MG63 (cell line): ENCODE data around the gene RRP1B. TPM values are rescaled to one million over a fixed set of nuclear protein-coding genes. Genes with fewer than 3 reads are reported as not detected.
"Not testable (repeated sequence)": the region's sequence is repeated elsewhere in the genome, so short reads cannot be mapped to it uniquely, and the experiment has no call there.

Source experiments
- DNase-seq: peaks from one replicate; pipeline ENCODE4 v3.0.0-alpha.2; 2020
- H3K27me3 ChIP-seq: fragments of 250-450 bp; sonication (Bioruptor Pico); 2 replicates; pipeline ENCODE4 v1.5.1; 2020; ENCODE audit warnings: mild to moderate bottlenecking, moderate library complexity
- H3K36me3 ChIP-seq: fragments of 250-450 bp; sonication (Bioruptor Pico); 2 replicates; pipeline ENCODE4 v1.5.1; 2020; ENCODE audit warnings: mild to moderate bottlenecking, moderate library complexity
- H3K4me3 ChIP-seq: fragments of 250-450 bp; sonication (Bioruptor Pico); 2 replicates; pipeline ENCODE4 v1.5.1; 2020; ENCODE audit warnings: mild to moderate bottlenecking, moderate library complexity
- H3K9me3 ChIP-seq: fragments of 250-450 bp; sonication (Bioruptor Pico); 2 replicates; pipeline ENCODE4 v1.5.1; 2020; ENCODE audit warnings: mild to moderate bottlenecking, moderate library complexity
- total RNA-seq: library from RNA; depleted of rRNA; stranded (reverse); fragments of >200 nt; shearing (Covaris generic); gene quantifications from 2 replicates; pipeline ENCODE4 v1.2.3, GENCODE V29; 2014; ENCODE audit warnings: low replicate concordance

Gene RRP1B
- total RNA-seq, 1 experiment from 2014 or later, result 23.0 TPM

GRCh38 chr21:43632373-43632905, 26.9 kb upstream of the RRP1B start:
- Histone ChIP-seq H3K4me3 (no peak overlapping the region), H3K27me3 (no peaks in the 10 kb centered on the region), H3K9me3 (peaks cover 9% of the 10 kb centered on the region), H3K36me3 (no peaks in the 10 kb centered on the region)
- no peak for DNase-seq

GRCh38 chr21:43634618-43635017, 24.7 kb upstream of the RRP1B start:
- no peaks in the 10 kb centered on the region for H3K9me3 ChIP-seq
- H3K27me3 ChIP-seq, result no peaks in the 10 kb centered on the region
- H3K36me3 ChIP-seq, result no peaks in the 10 kb centered on the region
- H3K4me3 ChIP-seq, result no peak overlapping the region
- no peak for DNase-seq

GRCh38 chr21:43635436-43635835, 23.9 kb upstream of the RRP1B start:
- no peaks in the 10 kb centered on the region for H3K9me3 ChIP-seq
- DNase-seq, result no peak
- H3K36me3 ChIP-seq, result no peaks in the 10 kb centered on the region
- H3K27me3 ChIP-seq, result no peaks in the 10 kb centered on the region
- H3K4me3 ChIP-seq, result no peak overlapping the region

DNA sequence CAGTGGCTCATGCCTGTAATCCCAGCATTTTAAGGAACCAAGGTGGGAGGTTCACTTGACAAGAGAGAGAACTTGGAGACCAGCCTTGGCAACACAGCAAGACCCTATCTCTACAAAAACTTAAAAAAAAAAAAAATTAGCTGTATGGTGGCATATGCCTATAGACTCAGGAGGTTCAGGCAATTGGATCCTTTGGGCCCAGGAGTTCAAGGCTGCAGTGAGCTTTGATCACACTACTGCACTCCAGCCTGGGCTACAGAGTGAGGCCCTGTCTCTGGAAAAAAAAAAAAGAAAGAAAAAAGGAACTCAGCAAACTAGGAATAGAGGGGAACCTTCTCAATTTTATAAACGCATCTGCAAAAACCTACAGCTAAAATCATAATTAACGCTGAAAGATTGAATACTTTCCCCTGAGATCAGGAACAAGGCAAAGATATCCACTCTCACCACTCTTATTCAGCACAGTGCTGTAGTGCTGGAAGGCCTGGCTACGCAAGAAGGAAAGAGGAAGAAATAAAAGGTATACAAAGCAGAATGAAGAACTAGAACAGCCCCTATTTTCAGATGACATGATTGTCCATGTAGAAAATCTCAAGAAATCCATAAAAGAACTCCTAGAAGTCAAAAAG, 21.7 kb upstream of the RRP1B start:
- no peaks in the 10 kb centered on the region for H3K36me3 ChIP-seq
- H3K9me3 ChIP-seq, result no peaks in the 10 kb centered on the region
- DNase-seq, result no peak
- H3K4me3 ChIP-seq, result no peak overlapping the region
- H3K27me3 ChIP-seq, result no peaks in the 10 kb centered on the region

DNA sequence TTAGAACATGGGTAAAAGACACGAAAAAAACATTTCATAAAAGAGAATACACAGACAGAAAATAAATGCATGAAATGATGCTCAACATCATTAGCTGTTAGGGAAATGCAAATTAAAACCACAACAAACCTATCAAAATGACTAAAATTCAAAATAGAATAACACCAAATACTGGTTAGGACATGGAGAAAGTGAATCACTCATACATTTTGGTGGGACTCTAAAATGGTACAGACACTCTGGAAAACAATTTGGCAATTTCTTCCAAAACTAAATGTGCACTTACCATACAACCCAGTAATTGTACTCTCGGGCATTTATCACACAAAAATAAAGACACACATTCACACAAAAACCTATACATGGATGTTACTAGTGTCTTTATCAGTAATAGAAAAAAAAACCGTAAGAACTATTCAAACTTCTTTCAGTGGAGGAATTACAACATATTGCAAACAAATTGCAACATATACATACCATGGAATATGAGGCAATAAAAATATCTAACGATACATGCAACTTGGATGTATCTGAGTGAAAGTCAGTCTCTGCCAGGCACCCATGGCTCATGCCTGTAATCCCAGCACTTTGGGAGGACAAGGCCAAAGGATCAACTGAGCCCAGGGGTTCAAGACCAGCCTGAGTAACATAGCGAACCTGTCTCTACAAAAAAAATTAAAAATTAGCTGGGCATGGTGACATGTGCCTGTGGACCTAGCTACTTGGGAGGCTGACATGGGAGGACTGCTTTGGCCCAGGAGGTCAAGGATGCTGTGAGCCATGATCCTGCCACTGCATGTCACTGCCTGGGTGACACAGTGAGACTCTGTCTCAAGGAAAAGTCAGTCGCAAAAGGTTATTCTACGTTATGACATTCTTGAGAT, 19.6 kb upstream of the RRP1B start:
- Histone ChIP-seq H3K36me3 (no peaks in the 10 kb centered on the region), H3K9me3 (no peaks in the 10 kb centered on the region), H3K4me3 (no peak overlapping the region), H3K27me3 (no peaks in the 10 kb centered on the region)
- peak; percentile 63 for DNase-seq

DNA sequence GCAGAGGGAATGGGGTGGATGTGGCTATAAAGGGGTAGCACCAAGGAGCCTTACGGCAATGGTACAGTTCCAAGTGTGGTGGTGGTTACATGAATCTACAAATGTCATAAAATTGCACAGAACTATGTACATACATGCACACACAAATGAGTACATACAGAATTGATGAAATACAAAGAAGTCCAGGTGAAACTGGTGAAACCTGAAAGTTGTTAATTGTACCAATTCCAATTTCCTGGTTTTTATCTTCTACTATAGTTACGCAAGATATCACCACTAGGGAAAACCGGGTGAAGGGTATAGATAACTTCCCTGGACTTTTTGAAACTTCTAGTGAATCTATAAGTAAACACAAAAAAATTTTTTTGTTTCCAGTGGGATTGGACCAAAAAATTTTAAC, 19.0 kb upstream of the RRP1B start:
- H3K27me3 ChIP-seq, result no peaks in the 10 kb centered on the region
- DNase-seq, result no peak
- no peaks in the 10 kb centered on the region for H3K9me3 ChIP-seq
- H3K4me3 ChIP-seq, result no peak overlapping the region
- H3K36me3 ChIP-seq, result no peaks in the 10 kb centered on the region

- Histone ChIP-seq H3K27me3 (no peaks in the 10 kb centered on the region), H3K36me3 (no peaks in the 10 kb centered on the region), H3K4me3 (no peak overlapping the region), H3K9me3 (no peaks in the 10 kb centered on the region)
- no peak for DNase-seq
Observed at GRCh38 chr21:43643193-43643592, 16.2 kb upstream of the RRP1B start.

GRCh38 chr21:43644071-43644470, 15.3 kb upstream of the RRP1B start:
- no peak overlapping the region for H3K4me3 ChIP-seq
- H3K9me3 ChIP-seq, result no peaks in the 10 kb centered on the region
- DNase-seq, result no peak
- H3K36me3 ChIP-seq, result no peaks in the 10 kb centered on the region
- H3K27me3 ChIP-seq, result no peaks in the 10 kb centered on the region; the same call in 1 of the 2 replicates

DNA sequence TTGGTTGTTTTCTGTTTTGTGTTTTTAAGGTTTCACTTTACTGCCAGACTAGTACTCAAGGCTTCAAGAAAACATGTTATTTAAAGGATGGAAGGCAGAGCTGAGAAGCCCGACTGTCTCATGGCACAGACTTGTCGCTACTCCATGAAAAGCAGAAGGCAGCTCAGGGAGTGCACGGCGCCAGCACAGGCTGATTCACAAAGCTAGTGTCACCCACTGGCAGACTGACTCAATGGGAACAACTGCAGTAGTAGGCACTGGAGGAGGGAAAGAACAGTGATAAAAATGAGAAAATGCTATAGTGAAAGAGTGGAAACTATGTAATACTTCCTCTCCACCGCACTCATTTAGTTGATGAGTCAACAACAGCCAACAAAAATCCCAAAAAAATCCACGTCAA, 14.8 kb upstream of the RRP1B start:
- DNase-seq, result peak; percentile 69
- Histone ChIP-seq H3K9me3 (no peaks in the 10 kb centered on the region), H3K4me3 (no peak overlapping the region), H3K27me3 (no peaks in the 10 kb centered on the region; the same call in 1 of the 2 replicates), H3K36me3 (no peaks in the 10 kb centered on the region)

- no peaks in the 10 kb centered on the region; the same call in 1 of the 2 replicates for H3K27me3 ChIP-seq
- no peak overlapping the region for H3K4me3 ChIP-seq
- H3K36me3 ChIP-seq, result no peaks in the 10 kb centered on the region
- peak; percentile 44 for DNase-seq
- H3K9me3 ChIP-seq, result no peaks in the 10 kb centered on the region
Observed at GRCh38 chr21:43645136-43645891, 14.0 kb upstream of the RRP1B start.

- H3K36me3 ChIP-seq, result no peaks in the 10 kb centered on the region
- H3K4me3 ChIP-seq, result no peak overlapping the region
- no peaks in the 10 kb centered on the region; the same call in 1 of the 2 replicates for H3K27me3 ChIP-seq
- DNase-seq, result no peak
- H3K9me3 ChIP-seq, result no peaks in the 10 kb centered on the region
Observed at GRCh38 chr21:43645976-43646375, 13.4 kb upstream of the RRP1B start.

DNA sequence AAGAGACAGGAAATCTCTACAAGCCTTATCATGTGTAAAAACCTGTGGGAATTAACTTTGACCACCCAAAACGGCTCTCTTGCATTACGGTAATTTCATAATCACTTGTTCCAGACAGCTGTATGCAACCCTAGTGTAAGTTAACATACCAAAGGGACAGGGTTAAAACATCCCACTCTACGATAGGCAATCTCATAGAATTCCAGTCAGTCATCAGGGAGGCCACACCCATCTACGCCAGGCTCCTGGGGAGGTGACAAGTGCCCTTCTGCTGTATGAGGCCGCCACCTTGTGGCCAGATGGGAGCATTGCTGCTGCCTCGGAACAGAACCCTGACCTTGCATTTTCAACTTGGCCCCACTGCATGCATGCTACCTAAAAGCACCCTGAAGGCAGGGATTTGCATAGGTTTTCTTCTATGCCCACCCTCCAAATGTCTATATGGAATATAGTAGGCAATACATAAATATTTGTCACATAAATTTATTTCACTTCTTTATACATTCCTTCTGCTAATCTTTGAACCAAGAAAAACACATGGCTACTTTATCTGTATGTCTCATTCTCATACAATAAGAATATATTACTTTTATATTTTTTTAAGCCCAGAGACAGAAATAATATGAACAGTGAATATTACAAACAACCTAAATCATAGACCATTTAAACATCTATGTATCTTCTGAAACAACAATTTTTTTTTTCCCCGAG, 12.7 kb upstream of the RRP1B start:
- no peak overlapping the region for H3K4me3 ChIP-seq
- no peaks in the 10 kb centered on the region; the same call in 1 of the 2 replicates for H3K27me3 ChIP-seq
- peak; percentile 85 for DNase-seq
- H3K9me3 ChIP-seq, result no peaks in the 10 kb centered on the region
- no peaks in the 10 kb centered on the region for H3K36me3 ChIP-seq

DNA sequence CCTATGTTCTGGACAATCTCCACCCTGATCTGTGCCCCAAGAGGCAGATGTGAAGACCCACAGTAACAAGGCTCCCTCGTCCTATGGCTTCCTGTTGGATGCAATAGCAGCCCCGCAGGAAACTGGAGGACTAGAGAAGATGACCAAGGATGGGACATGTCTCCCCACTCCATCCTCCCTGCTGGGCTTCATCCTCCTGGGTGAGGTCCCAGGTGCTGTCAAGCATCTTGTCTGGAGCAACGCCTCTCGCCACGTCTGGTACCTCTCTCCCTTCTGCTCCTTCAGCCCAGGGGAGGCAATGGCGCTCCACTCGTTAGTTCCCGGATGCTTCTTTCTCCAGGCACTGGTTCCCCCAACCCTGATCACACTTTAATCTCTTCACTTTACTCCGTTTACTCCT, 11.2 kb upstream of the RRP1B start:
- Histone ChIP-seq H3K36me3 (no peaks in the 10 kb centered on the region), H3K27me3 (no peaks in the 10 kb centered on the region; the same call in 1 of the 2 replicates), H3K9me3 (no peaks in the 10 kb centered on the region), H3K4me3 (no peak overlapping the region)
- DNase-seq, result no peak

- not testable (repeated sequence) for H3K27me3 ChIP-seq, H3K36me3 ChIP-seq, DNase-seq, H3K4me3 ChIP-seq, H3K9me3 ChIP-seq
Observed at GRCh38 chr21:43651926-43652325, 7.4 kb upstream of the RRP1B start.

- Histone ChIP-seq H3K9me3 (no peaks in the 10 kb centered on the region), H3K4me3 (no peak overlapping the region), H3K36me3 (no peaks in the 10 kb centered on the region), H3K27me3 (no peaks in the 10 kb centered on the region; the same call in 1 of the 2 replicates)
- DNase-seq, result no peak
Observed at GRCh38 chr21:43652616-43653015, 6.7 kb upstream of the RRP1B start.

DNA sequence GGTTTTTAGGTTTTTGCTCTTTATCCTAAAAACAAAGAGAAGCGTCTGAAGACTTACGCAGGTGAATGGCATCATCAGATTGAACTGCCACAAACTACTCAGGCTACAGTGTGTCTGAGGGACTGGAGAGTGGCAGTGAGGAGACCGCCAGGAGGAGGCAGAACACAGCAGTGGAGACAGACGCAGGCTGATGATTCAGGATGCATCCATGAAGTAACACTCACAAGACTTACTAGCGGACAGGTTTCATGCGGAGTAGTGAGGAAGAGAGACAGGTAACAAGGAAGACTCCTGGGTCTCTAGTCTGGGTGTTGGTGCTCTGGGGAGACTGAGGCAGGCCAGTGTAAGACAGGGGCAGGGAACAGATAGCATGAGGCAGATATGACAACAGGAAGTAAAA, 5.7 kb upstream of the RRP1B start:
- H3K9me3 ChIP-seq, result no peaks in the 10 kb centered on the region
- no peak overlapping the region for H3K4me3 ChIP-seq
- no peak for DNase-seq
- no peaks in the 10 kb centered on the region for H3K36me3 ChIP-seq
- H3K27me3 ChIP-seq, result no peaks in the 10 kb centered on the region; the same call in 1 of the 2 replicates
